Central memory CD4-positive, alpha-beta T cell (primary cell): ENCODE measurements around the gene MRPL4.

Source experiments
- DNase-seq: peaks from one replicate; pipeline ENCODE4 v3.0.0; 2022
- total RNA-seq, 3 experiments: gene quantifications; one replicate each; lab custom pipeline; 2026; lab: John Stamatoyannopoulos, UW

Gene MRPL4
- total RNA-seq = 21.0 to 101 (median 24.5) reads per million in 3 experiments

DNA sequence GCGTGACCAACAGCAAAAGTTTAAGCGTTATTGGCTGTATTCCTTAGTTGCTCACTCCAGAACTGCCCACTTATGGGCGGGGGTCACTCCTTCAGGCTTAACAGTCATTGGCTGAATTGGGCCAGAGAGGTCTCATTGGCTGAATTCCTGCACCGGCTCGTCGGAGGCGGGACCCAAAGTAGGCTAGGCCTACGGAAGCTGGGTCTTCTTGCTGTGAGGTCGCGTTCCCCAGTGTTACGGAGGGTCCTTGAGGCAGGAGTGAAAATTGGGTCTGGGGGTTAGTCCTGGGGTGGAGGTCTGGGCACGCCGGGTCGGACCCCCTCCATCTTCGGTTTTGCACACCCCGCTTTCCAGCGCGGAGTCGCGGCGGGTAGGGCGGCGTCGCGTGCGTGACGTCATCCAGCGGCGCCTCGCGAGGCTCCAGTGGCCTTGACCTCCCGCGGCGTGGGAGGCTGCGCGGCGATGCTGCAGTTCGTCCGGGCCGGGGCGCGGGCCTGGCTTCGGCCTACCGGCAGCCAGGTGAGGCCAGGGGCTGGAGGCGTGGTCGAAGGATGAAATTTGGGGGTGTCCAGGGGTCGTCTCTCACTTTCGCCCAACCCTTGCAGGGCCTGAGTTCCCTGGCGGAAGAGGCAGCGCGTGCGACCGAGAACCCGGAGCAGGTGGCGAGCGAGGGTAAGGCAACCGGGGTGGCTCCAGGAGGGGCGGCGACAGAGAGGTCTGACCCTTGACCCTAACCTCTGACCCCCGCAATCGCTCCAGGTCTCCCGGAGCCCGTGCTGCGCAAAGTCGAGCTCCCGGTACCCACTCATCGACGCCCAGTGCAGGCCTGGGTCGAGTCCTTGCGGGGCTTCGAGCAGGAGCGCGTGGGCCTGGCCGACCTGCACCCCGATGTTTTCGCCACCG, at the start of gene MRPL4:
MRPL4 (plus strand) TSS at position 423 of the 903 bp plus-strand sequence; CDS start at position 463, 40 bp downstream.
- peak; percentile 97 for DNase-seq

DNA sequence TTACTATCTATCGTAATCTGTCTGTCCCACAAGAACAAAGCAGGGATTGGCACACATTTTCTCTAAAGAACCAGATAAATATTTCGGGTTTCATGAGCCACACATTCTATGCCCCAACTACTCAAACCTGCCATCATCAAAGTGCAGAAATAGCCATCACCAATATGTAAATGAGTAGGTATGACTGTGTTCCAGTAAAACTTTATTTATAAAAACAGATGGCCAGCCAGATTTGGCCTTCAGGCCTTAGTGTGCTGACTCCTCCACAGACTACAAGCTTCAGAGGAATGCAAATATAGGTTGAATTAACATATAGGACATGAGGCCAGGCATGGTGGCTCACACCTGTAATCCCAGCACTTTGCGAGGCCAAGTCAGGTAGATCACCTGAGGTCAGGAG, 48.3 kb upstream of the MRPL4 start:
- no peak for DNase-seq

DNA sequence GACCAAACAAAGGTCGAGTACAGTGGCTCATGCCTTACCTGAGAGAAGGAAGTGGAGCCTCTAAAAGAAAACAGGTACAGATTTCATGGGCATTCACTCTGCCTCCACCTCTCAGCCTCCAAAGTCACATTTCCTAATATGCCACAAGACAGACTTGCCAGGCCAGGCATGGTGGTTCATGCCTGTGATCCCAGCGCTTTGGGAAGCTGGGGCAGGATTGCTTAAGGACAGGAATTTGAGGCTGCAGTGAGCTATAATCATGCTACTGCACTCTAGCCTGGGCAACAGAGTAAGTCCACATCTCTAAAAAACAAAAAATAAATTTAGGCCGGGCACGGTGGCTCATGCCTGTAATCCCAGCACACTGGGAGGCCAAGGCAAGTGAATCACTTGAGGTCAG, 46.4 kb upstream of the MRPL4 start:
- no peak for DNase-seq

DNA sequence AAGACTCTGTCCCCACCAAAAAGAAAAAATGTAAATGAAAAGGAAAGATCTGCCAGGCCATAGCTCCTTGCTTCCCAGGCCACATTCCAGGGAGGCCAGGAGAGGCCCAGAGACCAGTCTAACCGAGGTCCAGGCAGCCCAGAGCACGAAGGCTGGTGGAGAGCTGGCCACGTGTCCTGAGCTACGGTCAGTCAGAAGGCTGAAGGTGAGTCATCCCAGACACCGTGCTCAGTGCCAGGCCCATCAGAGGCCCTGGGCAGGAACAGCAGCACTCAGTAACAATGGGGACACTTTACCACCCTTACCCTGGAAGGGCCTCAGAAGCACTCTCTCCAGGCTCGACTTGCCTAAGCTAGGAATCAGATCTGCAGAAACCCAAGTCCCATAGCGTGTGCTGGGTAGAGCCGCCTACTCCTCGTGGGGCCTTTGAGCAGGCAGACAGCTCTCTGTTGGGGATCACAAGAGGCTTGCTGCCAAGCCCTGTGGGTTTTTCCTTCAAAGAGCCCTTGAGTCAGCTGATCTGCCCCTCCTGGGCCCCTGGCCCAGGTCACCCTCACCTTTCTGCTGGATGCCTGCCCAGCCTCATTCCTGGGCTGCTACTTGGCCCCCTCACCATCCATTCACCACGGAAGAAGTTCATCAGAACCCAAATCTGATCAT, 45.7 kb upstream of the MRPL4 start:
- no peak for DNase-seq

DNA sequence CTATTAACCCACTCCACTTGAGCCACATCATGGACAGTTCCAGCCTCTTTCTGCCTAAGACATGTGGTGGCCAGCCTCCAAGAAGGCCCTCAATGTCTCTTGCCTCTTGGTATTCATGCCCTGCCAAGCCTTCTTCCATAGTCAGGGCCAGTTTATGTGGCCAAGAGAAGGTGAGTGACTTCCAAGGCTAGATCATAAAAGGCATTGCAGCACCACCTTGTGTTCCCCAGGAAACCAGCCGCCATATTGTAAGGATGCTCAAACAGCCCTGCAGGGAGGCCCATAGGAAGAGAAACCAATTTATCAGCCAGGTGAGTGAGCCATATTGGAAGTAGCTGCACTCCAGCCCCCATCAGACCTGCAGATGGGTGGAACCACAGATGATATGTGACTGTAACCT, 45.0 kb upstream of the MRPL4 start:
- DNase-seq = no peak

DNA sequence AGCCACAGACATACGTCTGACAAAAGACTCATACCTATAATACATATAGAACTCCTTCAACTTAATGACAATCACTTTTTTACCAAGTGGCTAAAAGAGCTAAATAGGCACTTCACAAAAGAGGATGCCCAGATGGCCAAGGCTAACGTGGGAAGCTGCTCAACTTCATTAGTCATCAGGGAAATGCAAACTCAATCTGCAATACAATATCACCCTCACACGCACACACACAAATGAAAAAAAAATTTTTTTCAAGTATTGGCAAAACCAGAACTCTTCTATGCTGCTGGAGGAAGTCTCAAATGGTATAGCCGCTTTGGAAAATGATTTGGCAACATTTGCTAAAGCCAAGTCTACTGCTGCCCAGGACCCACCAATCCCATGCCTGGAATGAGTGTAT, 42.7 kb upstream of the MRPL4 start:
- no peak for DNase-seq

DNA sequence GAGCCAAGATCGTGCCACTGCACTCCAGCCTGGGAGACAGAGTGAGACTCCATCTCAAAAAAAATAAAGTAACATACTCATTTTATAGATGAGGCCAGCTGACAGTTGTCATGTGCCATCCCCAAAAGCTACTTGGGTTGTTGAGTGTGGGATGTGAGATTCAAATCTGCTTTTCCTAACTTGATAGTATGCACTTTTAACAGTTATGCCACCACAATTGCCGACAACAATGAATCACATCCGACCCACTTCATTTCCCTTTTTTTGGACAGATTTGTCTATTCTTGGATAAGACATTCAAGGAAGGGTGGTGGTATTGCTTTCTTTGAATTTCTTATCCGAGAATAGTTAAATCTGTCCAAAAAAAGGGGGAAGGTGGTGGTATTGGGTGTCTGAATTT, 41.0 kb upstream of the MRPL4 start:
- DNase-seq = no peak

DNA sequence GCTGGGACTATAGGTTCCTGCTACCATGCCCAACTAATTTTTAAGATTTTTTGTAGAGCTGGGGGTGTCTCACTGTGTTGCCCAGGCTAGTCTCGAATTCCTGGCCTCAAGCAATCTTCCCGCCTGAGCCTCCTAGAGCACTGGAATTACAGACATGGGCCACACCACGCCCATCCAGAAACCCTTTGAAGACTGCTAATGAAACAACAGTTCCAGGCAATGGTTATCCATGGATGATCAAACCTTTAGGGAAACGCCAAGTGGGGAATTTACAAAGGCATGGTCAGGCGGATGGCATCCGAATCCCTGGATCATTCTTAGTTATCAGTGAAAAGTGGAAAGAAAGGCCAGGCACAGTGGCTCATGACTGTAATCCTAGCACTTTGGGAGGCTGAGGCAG, 40.3 kb upstream of the MRPL4 start:
- DNase-seq = no peak

DNA sequence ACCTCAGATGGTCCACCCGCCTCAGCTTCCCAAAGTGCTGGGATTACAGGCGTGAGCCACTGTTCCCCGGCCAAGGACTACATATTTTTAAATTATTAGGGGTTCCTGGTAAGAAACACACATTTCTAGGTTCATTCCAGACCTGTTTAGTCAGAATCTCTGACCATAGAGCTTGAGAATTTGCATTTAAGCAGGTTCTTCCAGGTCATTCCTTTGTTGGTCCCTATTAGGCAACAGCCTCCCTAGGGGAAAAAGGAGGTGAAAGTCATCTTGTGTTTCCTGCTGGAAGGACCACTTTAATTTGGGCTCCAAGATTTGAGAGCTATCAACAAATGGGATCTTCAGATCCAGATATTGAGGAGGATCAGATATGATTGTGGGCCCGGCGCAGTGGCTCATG, 37.2 kb upstream of the MRPL4 start:
- no peak for DNase-seq

DNA sequence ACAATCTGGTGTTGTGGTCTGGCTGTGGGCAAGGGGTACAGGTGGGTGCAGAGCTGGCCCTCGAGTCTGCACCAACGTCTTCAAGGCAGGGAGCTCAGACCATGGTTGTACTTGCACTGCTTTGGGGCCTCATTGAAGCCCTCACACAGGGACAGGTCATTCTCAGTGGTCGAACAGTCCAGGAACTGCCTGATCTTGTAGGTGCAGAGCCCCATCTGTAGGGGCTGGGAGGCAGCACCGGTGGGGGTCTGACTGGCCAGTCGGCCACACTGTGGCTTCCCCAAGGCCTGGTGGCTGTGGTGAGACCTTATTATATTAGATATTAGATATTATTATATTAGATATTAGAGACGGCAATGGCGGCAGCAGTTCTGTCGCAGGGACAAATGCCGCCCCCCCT, 34.9 kb upstream of the MRPL4 start:
- DNase-seq = no peak

DNA sequence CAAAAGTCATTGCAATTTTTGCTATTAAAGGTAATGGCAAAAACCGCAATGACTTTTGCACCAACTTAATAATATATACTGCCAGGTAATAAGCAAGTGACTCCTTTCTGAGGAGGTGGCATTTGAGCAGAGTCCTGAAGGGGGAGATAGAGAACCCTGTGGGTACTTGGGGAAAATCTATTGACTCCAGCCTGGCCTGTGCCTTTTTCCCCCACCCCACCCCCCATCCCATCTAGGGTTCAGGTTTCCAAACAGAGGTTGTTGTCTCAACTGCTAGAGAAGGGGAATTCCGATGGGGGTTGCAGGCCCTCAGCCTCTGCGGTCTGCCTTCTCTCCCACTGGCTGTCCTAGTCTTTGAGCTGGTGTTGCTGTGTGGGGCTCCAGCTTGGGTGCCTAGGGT, 32.3 kb upstream of the MRPL4 start:
- DNase-seq = peak; percentile 36

DNA sequence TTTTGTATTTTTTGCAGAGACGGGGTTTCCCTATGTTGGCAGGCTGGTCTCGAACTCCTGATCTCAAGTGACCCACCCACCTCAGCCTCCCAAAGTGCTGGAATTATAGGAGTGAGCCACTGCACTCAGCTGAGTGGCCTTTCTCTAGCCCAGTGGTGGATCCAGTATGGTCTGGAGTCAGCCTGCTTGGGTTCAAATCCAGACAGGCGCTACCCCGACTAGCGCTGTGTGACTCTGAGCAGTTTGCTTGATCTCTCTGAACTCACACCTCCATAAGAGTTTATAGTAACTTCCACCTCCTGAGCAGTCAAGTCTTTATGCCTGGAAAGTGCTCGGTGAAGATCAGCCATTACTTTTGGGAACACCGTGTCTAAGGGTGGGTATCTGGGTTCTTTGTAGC, 31.3 kb upstream of the MRPL4 start:
- DNase-seq = no peak

DNA sequence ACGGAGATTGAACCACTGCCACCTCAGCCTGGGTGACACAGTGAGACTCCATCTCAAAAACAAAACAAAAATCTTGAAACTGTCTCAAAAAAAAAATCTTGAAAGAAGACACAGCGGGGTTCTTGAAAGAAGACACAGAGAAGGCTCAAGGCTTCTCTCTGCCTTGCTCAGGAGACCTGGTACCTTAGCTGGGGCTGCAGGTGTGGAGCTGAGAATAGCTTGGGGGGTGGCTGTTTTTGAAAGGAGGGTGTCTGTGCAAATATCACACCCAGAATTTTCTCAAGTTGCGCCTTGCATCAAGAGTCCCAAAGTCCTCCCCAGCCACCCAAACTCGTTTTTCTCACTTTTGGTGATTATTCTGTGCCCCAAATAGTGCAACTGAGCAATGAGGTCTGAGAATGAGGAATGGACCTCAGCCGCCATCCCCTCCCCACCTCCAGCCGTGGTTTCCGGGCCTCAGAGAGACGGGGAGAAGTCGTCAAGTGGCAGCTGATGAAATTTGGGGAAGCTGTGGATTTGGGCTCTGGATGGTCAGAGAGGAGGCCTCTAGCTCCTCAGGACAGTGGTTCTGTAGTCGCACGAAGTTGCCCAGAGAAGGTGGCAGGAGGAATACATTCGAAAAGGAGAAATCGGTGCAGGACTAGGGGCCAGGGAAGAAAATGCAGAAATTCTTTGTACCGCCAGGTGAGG, 29.7 kb upstream of the MRPL4 start:
- DNase-seq = no peak

DNA sequence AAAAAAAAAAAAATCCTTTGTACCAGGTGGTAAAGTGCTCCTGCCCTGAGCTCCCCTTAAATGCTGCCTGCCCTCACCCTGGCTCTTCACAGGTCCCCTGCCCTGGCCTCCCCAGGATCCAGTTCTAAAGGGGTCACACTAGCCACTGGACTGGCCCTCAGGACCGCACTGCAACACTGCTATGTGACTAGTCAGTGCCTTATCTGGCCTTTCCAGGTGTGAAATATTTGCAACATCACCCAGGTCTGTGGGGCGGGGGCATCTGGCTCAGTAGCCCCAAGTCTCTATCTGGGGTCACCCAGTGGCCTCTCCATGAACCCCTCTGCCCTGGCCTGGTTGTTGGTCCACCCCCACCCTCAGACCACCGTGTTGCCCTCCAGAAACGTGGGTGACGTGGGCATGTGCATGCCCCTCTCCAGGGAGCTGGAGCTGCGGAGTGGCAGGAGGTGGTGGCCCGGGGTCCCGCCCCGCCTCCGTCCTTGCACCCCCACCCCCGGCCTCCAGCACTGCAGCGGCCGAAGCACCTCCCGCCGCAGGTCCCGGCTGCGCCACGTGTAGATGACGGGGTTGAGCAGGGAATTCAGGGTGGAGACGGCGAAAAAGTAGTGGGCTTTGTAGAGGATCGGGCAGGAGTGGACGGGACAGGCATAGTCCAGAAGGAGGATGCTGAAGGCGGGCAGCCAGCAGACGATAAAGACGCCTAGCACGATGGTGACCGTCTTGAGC, 28.4 kb upstream of the MRPL4 start:
- DNase-seq = no peak

DNA sequence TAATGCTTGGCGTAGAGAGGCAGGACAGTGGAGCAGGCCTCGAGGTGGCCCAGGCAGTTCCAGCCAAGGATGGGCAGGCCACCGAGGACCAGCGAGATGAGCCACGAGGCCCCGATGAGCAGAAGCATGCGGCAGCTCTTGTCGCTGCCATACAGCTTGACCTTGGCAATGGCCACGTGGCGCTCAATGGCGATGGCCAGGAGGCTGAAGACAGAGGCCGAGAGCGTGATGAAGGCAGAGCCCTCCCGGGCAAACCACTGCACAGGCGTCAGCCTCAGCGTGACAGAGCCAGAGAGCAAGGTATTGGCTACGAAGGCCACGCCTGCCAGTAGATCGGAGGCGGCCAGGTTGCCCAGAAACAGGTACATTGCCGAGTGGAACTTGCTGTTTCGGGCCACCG, 27.7 kb upstream of the MRPL4 start:
- DNase-seq = no peak

DNA sequence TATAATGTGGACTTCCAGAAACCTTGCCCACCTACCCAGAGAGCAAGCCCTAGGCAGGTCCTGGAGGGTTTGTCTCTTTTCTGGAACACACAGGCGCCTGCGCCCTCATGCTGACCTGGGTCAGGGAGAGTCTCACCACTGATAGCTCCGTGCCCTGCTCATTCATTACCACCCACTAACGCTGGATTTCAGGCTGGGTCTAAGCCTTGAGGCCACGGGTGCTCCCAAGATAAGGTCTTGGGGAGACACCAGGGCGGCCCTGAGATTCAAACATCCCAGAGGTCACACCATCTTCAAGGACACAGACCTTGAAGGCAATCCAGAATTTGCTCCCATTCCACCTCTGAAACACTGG, 26.0 kb upstream of the MRPL4 start:
- no peak for DNase-seq

DNA sequence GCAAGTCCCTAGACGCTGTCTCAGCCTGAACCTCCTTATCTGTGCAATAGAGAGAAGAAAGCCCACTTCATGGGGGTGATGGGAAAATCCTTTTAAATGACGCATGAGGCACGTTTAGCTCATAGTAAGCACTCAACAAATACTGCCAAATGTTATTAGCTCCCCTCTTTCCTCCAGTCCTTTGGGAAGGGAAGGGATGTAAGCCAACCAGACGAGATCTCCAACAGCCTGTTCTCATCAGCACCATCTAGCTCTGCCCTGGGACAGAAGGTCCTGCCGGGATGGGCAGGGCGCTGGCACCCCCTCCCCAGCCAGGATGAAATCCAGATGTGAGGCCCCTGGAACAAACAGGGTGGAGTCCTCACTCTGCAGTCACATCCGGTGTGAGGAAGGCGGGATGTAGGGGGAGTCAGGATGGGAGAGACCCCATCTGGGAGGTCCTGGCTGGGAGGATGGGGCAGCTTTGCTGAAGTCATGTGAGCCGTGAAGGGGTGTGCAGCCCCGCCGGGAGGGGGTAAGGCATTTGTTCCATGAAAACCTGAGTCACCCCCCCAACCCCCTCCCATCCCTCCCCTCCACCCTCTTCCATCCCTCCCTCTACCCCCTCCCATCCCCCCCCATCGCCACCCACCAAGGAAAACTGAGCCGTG, 25.5 kb upstream of the MRPL4 start:
- no peak for DNase-seq

DNA sequence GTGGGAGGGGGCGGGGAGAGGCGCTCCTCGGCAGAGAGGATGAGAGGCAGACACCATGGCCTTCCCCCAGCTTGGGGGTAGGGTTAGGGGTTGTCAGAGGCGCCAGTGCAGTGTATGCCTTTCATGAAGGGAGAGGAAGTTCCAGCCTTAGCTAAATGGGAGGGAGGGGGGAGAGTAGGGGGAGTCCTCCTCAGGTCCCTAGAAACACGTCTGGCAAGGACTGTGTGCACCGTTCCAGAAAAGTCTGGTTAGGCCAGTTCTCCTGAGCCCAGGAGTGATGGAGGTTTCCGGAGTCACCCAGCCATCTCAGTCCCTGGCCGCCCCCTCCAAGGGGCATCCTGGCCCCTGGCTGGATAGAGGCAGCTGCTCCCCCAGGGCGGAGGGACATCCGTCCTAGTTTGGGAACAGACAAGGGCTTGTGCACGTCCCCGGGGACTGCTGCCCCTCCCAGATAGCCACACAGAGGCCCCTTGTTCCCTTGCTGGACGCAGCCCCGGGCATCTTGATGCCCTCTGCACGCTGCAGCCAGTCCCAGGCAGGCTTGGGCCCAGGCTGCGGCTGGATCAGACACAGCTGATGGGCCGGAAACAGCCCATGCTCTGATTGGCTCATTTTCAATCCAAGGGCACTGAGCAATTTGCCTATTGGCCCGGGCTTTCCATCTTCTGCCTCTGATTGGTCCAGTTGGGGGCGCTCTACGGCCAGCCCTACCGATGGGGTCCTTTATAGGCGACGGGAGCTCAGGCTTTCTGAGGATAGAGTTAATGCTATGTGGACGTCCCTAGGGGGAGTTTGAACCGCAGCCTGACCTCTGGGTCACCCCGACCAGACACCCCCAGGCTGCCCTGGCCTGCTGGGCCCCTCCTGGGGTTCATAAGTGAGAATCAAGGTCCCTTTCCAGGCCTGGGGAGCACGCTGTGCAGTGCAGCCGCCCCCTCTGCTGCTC, 24.7 kb upstream of the MRPL4 start:
- no peak for DNase-seq

DNA sequence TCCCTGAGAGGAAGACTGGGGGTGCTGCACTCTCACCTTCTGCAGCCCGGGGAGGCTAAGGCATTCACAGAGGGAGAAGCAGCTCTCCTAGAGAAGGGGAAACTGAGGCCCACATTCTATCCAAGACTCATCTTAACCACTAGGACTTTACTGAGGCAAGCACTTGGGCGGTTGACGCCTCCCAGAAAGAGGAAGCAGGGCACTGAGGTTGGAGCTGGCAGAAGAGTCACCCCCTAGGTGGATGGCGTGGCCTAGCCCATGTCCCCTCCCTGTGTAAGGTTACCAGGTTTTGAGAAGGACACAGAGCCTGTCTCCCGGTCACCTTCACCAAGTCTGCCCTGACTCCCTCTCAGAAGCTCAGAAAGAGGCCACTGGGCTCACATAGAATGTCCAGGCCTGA, 23.6 kb upstream of the MRPL4 start:
- no peak for DNase-seq

DNA sequence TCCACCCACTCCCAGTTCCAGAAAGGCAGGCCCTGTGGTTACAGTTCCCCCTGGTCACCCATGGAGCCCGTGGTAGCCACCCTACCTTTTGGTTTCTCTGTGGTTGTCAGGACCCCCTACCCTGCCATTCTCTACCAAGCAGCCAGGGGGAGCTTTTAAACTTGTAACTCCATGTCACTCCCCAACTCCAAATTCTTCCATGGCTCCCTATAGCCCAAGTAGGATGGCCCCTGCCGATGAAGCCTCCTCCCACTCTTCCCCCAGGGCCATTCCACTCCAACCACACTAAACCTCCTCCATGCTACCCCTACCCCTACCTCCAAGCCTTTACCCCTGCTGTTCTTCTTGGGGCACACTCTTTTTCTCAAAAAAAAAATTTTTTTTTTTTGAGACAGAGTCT, 23.1 kb upstream of the MRPL4 start:
- peak; percentile 47 for DNase-seq

DNA sequence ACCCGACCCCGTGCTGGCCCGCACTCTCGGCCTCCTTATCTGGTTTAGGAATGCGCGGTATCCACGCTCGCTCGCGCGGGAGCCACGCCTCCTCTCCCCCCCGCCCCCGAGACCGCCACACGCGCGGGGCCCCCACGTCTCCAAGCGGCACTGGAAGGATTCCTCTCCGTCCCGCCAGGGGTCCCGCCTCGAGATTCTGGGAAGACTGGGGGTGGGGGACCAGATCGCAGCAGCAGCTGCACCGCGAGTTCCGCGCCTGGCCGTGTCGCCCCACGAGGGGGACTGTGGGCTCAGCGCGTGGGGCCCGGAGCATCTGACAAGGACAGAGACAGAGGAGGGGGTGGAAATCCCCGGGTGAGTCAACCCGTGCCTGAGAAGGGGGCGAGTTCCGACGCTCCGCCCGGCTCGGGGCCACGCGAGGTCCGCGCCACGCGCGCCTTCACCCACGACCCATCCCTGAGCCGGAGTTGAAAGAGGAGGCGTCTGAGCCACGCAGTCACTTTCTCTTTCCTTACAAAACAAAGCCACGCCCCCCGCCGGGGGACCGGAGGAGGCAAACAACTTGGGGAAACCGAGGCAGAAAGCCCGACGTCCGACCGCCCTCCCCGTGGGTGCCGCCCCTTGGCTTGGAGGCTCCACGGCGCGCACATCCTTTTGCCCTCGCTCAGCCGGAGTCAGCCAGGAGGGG, 21.7 kb upstream of the MRPL4 start:
- DNase-seq = peak; percentile 71
